Lung microvascular endothelial cell (primary cell): ENCODE data around the gene PCGF3. TPM values are rescaled to one million over a fixed set of nuclear protein-coding genes. Genes with fewer than 3 reads are reported as not detected.

Source experiments
- total RNA-seq: library from RNA; depleted of rRNA; stranded (reverse); fragments of >200 nt; gene quantifications from 2 replicates; pipeline ENCODE4 v1.2.1, GENCODE V29; 2014

PCGF3 gene
- total RNA-seq, 1 donor from 2014 or later, result 47.8 TPM

Other genes with a start within 250 kb of the PCGF3 start
- 30.7 and 31.9 TPM in 2 replicates for gene ZNF721, start 206.7 kb upstream of the PCGF3 start, total RNA-seq
- gene PIGG, start 206.6 kb upstream of the PCGF3 start, total RNA-seq, result 30.1 and 47.8 TPM in 2 replicates
- not detected in 2 replicates for gene TMEM271, start 129.5 kb upstream of the PCGF3 start, total RNA-seq
- gene PDE6B, start 80.3 kb upstream of the PCGF3 start, total RNA-seq, result 1.7 and 7.5 TPM in 2 replicates
- gene ATP5ME, start 31.6 kb upstream of the PCGF3 start, total RNA-seq, result 215 and 297 TPM in 2 replicates
- gene MYL5, start 31.3 kb upstream of the PCGF3 start, total RNA-seq, result 8.3 and 18.3 TPM in 2 replicates
- gene SLC49A3, start 16.7 kb upstream of the PCGF3 start, total RNA-seq, result 4.1 and 7.7 TPM in 2 replicates
- not detected in 2 replicates for gene CPLX1, start 120.3 kb downstream of the PCGF3 start, total RNA-seq
- gene GAK, start 226.5 kb downstream of the PCGF3 start, total RNA-seq, result 42.1 and 74.8 TPM in 2 replicates
- 7.2 and 8.5 TPM in 2 replicates for gene TMEM175, start 226.6 kb downstream of the PCGF3 start, total RNA-seq